Panc1 (cell line): ENCODE measurements around the gene MEGF9. TPM values are rescaled to one million over a fixed set of nuclear protein-coding genes. Genes with fewer than 3 reads are reported as not detected.

Experiments
- ATAC-seq: fragments of 200-7000 bp; cut with Tn5 transposase; 2 replicates; pipeline ENCODE4 v1.9.1; 2020; ENCODE audit warnings: mild to moderate bottlenecking, moderate library complexity
- BruUV-seq: library from RNA; stranded (reverse); fragments of 400-500 nt; replicated peaks from 2 replicates; lab custom pipeline; 2021; lab: Mats Ljungman, UMichigan
- CTCF ChIA-PET: fragments of 300-600 bp; sonication (Branson Sonifier 250); formaldehyde crosslinking; loops from one replicate; lab custom pipeline; 2022; ENCODE audit warnings: antibody characterized with exemption; lab: Charles Lee
- POLR2A ChIA-PET: fragments of 300-600 bp; sonication (Branson Sonifier 250); formaldehyde crosslinking; loops from one replicate; lab custom pipeline; 2022; ENCODE audit warnings: antibody characterized with exemption; lab: Charles Lee
- DNase-seq: peaks from one replicate; pipeline ENCODE4 v3.0.0-alpha.2; 2010; ENCODE audit warnings: low read depth, low spot score
- H3K27ac ChIP-seq: 2 replicates; pipeline ENCODE4 v1.5.1; 2011; ENCODE audit warnings: mild to moderate bottlenecking, low read length, inconsistent platforms
- H3K27me3 ChIP-seq: fragments of 200-500 bp; sonication (Bioruptor generic); 2 replicates; pipeline ENCODE4 v1.6.0; 2014; ENCODE audit warnings: low read length, inconsistent platforms; ENCODE audit not compliant: control insufficient read depth, insufficient read depth
- H3K36me3 ChIP-seq: fragments of 200-500 bp; sonication (Bioruptor generic); 2 replicates; pipeline ENCODE4 v1.5.1; 2014; ENCODE audit warnings: inconsistent platforms, mild to moderate bottlenecking, low read length, moderate library complexity; ENCODE audit not compliant: control insufficient read depth, insufficient read depth
- H3K4me1 ChIP-seq: 2 replicates; pipeline ENCODE4 v1.5.1; 2011; ENCODE audit warnings: inconsistent platforms, mild to moderate bottlenecking, low read length, moderate library complexity; ENCODE audit not compliant: control insufficient read depth, insufficient read depth
- H3K4me3 ChIP-seq, 2 experiments: 2 replicates each; pipeline ENCODE4 v1.5.1; 2011 to 2012; ENCODE audit warnings: low read depth in 2 of 2, low read length in 2 of 2, mild to moderate bottlenecking in 2 of 2, inconsistent platforms in 1 of 2, moderate library complexity in 1 of 2
- H3K9me3 ChIP-seq: fragments of 200-500 bp; sonication (Bioruptor generic); 2 replicates; pipeline ENCODE4 v1.5.1; 2014; ENCODE audit warnings: low read depth, mild to moderate bottlenecking, inconsistent platforms, low read length, moderate library complexity; ENCODE audit not compliant: control insufficient read depth, insufficient read depth
- POLR2AphosphoS5 ChIP-seq: IDR thresholded peaks from 2 replicates; pipeline ENCODE4 v1.6.1; 2012; ENCODE audit warnings: mild to moderate bottlenecking, low read depth, low read length, moderate library complexity
- SIN3A ChIP-seq: IDR thresholded peaks from 2 replicates; pipeline ENCODE4 v1.6.1; 2012; ENCODE audit warnings: low read depth, mild to moderate bottlenecking, low read length, moderate library complexity, borderline replicate concordance; ENCODE audit not compliant: insufficient read depth
- TCF7L2 ChIP-seq: IDR thresholded peaks from 2 replicates; pipeline ENCODE4 v1.6.1; 2011; ENCODE audit warnings: mild to moderate bottlenecking, low read depth, low read length, inconsistent platforms
- in situ Hi-C: cut with HindIII; loops from 2 replicates; pipeline ENCODE4 v1.10.0; 2016; ENCODE audit warnings: low sequenced_read_pairs, low pct_unique_long_range_greater_than_20kb
- intact Hi-C: fragments of 100-400 bp; cut with micrococcal nuclease; formaldehyde crosslinking; loops from one replicate; pipeline ENCODE4 v1.10.0; 2022; ENCODE audit not compliant: unreplicated experiment
- total RNA-seq: library from RNA; stranded (reverse); gene quantifications from one replicate; pipeline ENCODE4 v1.2.1, GENCODE V29; 2021; ENCODE audit not compliant: unreplicated experiment
- TF ChIP-seq, protein P1 (sequence below), 2 experiments: IDR thresholded peaks; 2 replicates each; pipeline ENCODE4 v1.6.1; 2011 to 2012; ENCODE audit warnings: low read depth in 2 of 2, control low read depth in 1 of 2, low read length in 1 of 2, mild to moderate bottlenecking in 1 of 2, moderate library complexity in 1 of 2; ENCODE audit not compliant: insufficient read depth in 1 of 2
- TF ChIP-seq, protein P2 (sequence below): fragments of 450-650 bp; IDR thresholded peaks from 2 replicates; pipeline ENCODE4 v1.5.1; 2017; ENCODE audit warnings: mild to moderate bottlenecking

The MEGF9 gene
- total RNA-seq, 1 experiment from 2014 or later: 6.3 TPM

DNA sequence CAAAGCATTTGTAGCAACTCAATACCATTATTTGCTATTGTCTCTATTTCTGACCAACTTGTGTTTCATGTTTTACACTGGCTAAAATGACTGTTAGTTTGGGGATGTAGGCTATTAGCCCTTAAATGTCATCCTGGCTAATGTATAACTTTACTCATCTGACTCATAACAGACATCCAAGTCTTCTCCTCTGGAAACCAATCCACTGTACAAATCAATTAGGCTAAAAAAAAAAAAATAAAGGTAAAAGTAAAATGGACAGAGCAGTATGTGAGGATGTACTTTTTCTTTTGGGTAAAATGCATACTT is 20.6 kb downstream of the MEGF9 start:
- Histone ChIP-seq H3K4me1 (no peaks in the 10 kb centered on the region), H3K27me3 (no peaks in the 10 kb centered on the region), H3K9me3 (no peaks in the 10 kb centered on the region), H3K4me3 (no peak overlapping the region), H3K27ac (no peak overlapping the region), H3K36me3 (no peaks in the 10 kb centered on the region)
- intact Hi-C loops (no loop called here), in situ Hi-C loops (no loop called here)
- ChIA-PET CTCF (no interaction called here), POLR2A (no interaction called here)
- ATAC-seq (no peak), DNase-seq (no peak)
- TF ChIP-seq, protein P1, sequence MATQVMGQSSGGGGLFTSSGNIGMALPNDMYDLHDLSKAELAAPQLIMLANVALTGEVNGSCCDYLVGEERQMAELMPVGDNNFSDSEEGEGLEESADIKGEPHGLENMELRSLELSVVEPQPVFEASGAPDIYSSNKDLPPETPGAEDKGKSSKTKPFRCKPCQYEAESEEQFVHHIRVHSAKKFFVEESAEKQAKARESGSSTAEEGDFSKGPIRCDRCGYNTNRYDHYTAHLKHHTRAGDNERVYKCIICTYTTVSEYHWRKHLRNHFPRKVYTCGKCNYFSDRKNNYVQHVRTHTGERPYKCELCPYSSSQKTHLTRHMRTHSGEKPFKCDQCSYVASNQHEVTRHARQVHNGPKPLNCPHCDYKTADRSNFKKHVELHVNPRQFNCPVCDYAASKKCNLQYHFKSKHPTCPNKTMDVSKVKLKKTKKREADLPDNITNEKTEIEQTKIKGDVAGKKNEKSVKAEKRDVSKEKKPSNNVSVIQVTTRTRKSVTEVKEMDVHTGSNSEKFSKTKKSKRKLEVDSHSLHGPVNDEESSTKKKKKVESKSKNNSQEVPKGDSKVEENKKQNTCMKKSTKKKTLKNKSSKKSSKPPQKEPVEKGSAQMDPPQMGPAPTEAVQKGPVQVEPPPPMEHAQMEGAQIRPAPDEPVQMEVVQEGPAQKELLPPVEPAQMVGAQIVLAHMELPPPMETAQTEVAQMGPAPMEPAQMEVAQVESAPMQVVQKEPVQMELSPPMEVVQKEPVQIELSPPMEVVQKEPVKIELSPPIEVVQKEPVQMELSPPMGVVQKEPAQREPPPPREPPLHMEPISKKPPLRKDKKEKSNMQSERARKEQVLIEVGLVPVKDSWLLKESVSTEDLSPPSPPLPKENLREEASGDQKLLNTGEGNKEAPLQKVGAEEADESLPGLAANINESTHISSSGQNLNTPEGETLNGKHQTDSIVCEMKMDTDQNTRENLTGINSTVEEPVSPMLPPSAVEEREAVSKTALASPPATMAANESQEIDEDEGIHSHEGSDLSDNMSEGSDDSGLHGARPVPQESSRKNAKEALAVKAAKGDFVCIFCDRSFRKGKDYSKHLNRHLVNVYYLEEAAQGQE (IDR thresholded peaks at IDR 0.05; ENCODE audit: insufficient read depth in 1 of 2, low read depth in 2 of 2, low read length in 1 of 2): no peak
- TF ChIP-seq SIN3A (no peak), POLR2AphosphoS5 (no peak), TCF7L2 (no peak)
- TF ChIP-seq, protein P2, sequence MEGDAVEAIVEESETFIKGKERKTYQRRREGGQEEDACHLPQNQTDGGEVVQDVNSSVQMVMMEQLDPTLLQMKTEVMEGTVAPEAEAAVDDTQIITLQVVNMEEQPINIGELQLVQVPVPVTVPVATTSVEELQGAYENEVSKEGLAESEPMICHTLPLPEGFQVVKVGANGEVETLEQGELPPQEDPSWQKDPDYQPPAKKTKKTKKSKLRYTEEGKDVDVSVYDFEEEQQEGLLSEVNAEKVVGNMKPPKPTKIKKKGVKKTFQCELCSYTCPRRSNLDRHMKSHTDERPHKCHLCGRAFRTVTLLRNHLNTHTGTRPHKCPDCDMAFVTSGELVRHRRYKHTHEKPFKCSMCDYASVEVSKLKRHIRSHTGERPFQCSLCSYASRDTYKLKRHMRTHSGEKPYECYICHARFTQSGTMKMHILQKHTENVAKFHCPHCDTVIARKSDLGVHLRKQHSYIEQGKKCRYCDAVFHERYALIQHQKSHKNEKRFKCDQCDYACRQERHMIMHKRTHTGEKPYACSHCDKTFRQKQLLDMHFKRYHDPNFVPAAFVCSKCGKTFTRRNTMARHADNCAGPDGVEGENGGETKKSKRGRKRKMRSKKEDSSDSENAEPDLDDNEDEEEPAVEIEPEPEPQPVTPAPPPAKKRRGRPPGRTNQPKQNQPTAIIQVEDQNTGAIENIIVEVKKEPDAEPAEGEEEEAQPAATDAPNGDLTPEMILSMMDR: no peak
- no TSS peak for BruUV-seq

DNA sequence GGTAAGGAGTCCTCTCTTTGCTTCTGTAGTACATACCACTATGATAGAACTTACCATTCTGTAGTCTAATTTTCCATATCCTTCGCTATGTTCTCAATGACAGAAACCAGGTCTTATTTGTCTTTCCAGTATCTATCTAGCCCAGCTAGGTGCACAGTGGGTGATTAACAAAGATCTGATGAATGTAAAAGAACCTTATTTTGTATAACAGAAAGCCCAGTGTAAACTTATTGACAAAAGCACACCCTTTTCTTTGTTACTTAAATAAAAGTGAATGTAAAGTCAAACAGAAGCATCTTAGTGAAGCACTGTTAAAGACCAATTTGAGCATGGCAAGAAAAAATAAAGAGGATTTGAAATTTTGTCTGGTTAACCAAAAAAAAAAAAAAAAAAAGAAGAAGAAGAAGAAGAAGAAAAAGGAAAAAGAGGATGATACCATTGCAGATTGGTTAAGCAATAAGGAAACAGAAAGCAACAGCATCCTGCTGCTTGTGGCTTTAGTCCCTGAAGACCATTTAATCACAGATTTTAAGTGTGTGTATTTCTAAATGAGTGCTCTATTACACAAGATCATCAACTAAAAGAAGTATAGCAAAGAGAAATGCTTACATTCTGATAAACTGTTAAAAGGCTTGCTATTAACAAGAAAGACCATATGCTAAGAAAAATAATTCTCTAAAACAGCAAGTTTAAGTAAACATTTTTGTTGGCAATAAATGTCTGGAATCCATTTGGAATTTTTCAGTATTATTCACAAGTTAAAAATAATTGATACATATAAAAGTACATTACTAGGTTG is 21.2 kb downstream of the MEGF9 start:
- intact Hi-C loops (no loop called here), in situ Hi-C loops (no loop called here)
- Histone ChIP-seq H3K27ac (no peak overlapping the region), H3K27me3 (no peaks in the 10 kb centered on the region), H3K36me3 (no peaks in the 10 kb centered on the region), H3K9me3 (no peaks in the 10 kb centered on the region), H3K4me1 (no peaks in the 10 kb centered on the region), H3K4me3 (no peak overlapping the region)
- TF ChIP-seq, protein P2: no peak
- TF ChIP-seq SIN3A: no peak
- TF ChIP-seq TCF7L2: no peak
- TF ChIP-seq, protein P1 (IDR thresholded peaks at IDR 0.05; ENCODE audit: insufficient read depth in 1 of 2, low read depth in 2 of 2, low read length in 1 of 2): no peak
- no peak for TF ChIP-seq POLR2AphosphoS5
- ATAC-seq (no peak), DNase-seq (no peak)
- CTCF ChIA-PET: no interaction called here
- no TSS peak for BruUV-seq
- POLR2A ChIA-PET: no interaction called here
